Left ventricle myocardium inferior (tissue), 1 donor: Measurements from ENCODE around the gene NR3C1. TPM values are rescaled to one million over a fixed set of nuclear protein-coding genes. Genes with fewer than 3 reads are reported as not detected.

ENCODE experiments used
- DNase-seq: peaks from one replicate; pipeline ENCODE4 v3.0.0-alpha.2; 2020
- H3K27ac ChIP-seq: fragments of 200-600 bp; replicated peaks from 2 replicates; pipeline ENCODE4 v1.8.0; 2021
- H3K27me3 ChIP-seq: fragments of 200-600 bp; 2 replicates; pipeline ENCODE4 v1.8.0; 2021; ENCODE audit warnings: low read depth
- H3K36me3 ChIP-seq: fragments of 200-600 bp; 2 replicates; pipeline ENCODE4 v1.8.0; 2021
- H3K4me1 ChIP-seq: fragments of 200-600 bp; 2 replicates; pipeline ENCODE4 v1.8.0; 2021
- H3K4me3 ChIP-seq: fragments of 200-600 bp; 2 replicates; pipeline ENCODE4 v1.8.0; 2021; ENCODE audit warnings: mild to moderate bottlenecking, moderate library complexity
- H3K9me3 ChIP-seq: fragments of 200-600 bp; replicated peaks from 2 replicates; pipeline ENCODE4 v1.8.0; 2021
- CTCF ChIP-seq: fragments of 200-600 bp; IDR thresholded peaks from 2 replicates; pipeline ENCODE4 v1.8.0; 2021; ENCODE audit warnings: antibody characterized with exemption, mild to moderate bottlenecking, borderline replicate concordance
- intact Hi-C: fragments of 100-400 bp; cut with micrococcal nuclease; formaldehyde crosslinking; loops from one replicate; pipeline ENCODE4 v1.11.0; 2022
- total RNA-seq: library from RNA; stranded (reverse); fragmentation: NEBNext Ultra II Directional; extraction: Animal tissue kit (Norgen Biotek cat#: 25700); gene quantifications from one replicate; pipeline ENCODE4 v1.2.1, GENCODE V29; 2021
- donor health status: DM: no; HTN: yes; CAD: no; lungs with severe emphysema.

Gene NR3C1
- total RNA-seq, 1 donor from 2014 or later: 44.9 TPM

- intact Hi-C loops: no loop called here
- Histone ChIP-seq H3K4me3 (no peak overlapping the region), H3K27ac (no peak overlapping the region), H3K36me3 (no peaks in the 10 kb centered on the region), H3K27me3 (no peaks in the 10 kb centered on the region), H3K9me3 (peaks cover 23% of the 10 kb centered on the region), H3K4me1 (no peaks in the 10 kb centered on the region)
- no peak for TF ChIP-seq CTCF
- no peak for DNase-seq
Measured at GRCh38 chr5:143262393-143263174, 140.9 kb downstream of the NR3C1 start.

- no peak overlapping the region for H3K27ac ChIP-seq
- H3K36me3 ChIP-seq: no peaks in the 10 kb centered on the region
- no peak overlapping the region for H3K4me3 ChIP-seq
- intact Hi-C loops: no loop called here
- no peak for TF ChIP-seq CTCF
- no peaks in the 10 kb centered on the region for H3K27me3 ChIP-seq
- DNase-seq: no peak
- no peaks in the 10 kb centered on the region for H3K4me1 ChIP-seq
- H3K9me3 ChIP-seq: peaks cover 16% of the 10 kb centered on the region
Measured at GRCh38 chr5:143261748-143262392, 141.6 kb downstream of the NR3C1 start.

- Histone ChIP-seq H3K36me3 (no peaks in the 10 kb centered on the region), H3K4me1 (no peaks in the 10 kb centered on the region), H3K27me3 (no peaks in the 10 kb centered on the region), H3K4me3 (no peak overlapping the region), H3K27ac (no peak overlapping the region), H3K9me3 (no peaks in the 10 kb centered on the region)
- no peak for TF ChIP-seq CTCF
- no peak for DNase-seq
- intact Hi-C loops: no loop called here
Measured at GRCh38 chr5:143259254-143259605, 144.3 kb downstream of the NR3C1 start.

GRCh38 chr5:143258559-143259253, 144.8 kb downstream of the NR3C1 start:
- H3K4me3 ChIP-seq: no peak overlapping the region
- no peak for DNase-seq
- no peak for TF ChIP-seq CTCF
- H3K36me3 ChIP-seq: no peaks in the 10 kb centered on the region
- no peak overlapping the region for H3K27ac ChIP-seq
- intact Hi-C loops: no loop called here
- no peaks in the 10 kb centered on the region for H3K4me1 ChIP-seq
- no peaks in the 10 kb centered on the region for H3K9me3 ChIP-seq
- H3K27me3 ChIP-seq: no peaks in the 10 kb centered on the region

- no peak for DNase-seq
- Histone ChIP-seq H3K27me3 (no peaks in the 10 kb centered on the region), H3K4me3 (no peak overlapping the region), H3K4me1 (no peaks in the 10 kb centered on the region), H3K9me3 (no peaks in the 10 kb centered on the region), H3K36me3 (no peaks in the 10 kb centered on the region), H3K27ac (no peak overlapping the region)
- no peak for TF ChIP-seq CTCF
- intact Hi-C loops: no loop called here
Measured at GRCh38 chr5:143254819-143255218, 148.7 kb downstream of the NR3C1 start.
